Ovary (tissue), 3 donors: ENCODE results near the gene TSC22D2.

Experiments
- CTCF ChIP-seq, 3 donors: fragments of 450-650 bp in 2 of 3; fragments of 200-600 bp in 1 of 3; IDR thresholded peaks; one replicate each; pipeline versions ENCODE4 v1.5.1 to v1.8.0; 2016 to 2022; ENCODE audit warnings: antibody characterized with exemption in 3 of 3, mild to moderate bottlenecking in 1 of 3
- POLR2A ChIP-seq: fragments of 450-650 bp; IDR thresholded peaks from one replicate; pipeline ENCODE4 v1.6.1; 2017; ENCODE audit warnings: antibody characterized with exemption, mild to moderate bottlenecking, moderate library complexity
- donor health status: DM: no; HTN: no; CAD: no.

GRCh38 chr3:150488867-150489266, 80.8 kb downstream of the TSC22D2 start:
- TF ChIP-seq CTCF (IDR thresholded peaks at IDR 0.05), result no peak
- TF ChIP-seq POLR2A, result no peak
